Astrocyte of the hippocampus (primary cell): ENCODE measurements around the gene DUS4L.

ENCODE experiments used
- DNase-seq: peaks from one replicate; pipeline ENCODE4 v3.0.0; 2011; ENCODE audit warnings: low read depth, low spot score

The DUS4L gene

DNA sequence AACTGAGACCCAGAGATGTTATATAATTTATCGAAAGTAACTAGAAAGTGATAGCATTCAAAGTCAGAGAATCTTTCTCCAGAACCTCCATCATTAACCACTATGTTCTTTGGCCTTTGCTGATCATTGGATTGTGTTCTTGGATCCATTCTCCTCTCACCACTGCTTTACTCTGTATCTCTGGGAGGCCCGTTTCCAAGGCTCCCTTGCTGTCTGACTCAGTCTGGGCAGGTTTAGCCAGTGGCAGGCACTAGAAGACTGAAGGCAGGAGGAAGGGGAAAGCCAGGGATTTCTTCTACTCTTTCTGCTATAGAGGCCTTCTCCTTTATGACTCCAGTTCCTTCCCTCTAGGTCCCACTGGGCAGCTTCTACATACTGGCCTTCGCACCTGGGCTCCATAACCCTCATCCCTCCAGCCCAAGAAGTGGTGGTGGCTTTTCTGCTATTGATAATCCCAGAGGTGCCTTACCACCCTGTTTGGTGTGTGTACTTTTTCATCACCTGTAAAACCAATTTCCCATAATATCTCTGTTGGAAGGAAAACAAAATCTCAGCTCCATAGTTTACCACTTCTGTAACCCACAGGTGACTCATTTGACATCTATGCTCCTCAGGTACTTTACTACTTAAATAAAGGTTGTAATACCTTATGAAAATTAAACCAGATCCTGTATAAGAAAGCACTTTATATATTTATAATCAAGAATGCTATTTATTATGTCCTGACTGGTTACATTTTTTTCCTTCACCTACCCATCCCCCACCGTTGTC lies 52.3 kb downstream of the DUS4L start:
- DNase-seq: no peak

GRCh38 chr7:107622429-107622828 lies 58.7 kb downstream of the DUS4L start:
- DNase-seq: no peak

DNA sequence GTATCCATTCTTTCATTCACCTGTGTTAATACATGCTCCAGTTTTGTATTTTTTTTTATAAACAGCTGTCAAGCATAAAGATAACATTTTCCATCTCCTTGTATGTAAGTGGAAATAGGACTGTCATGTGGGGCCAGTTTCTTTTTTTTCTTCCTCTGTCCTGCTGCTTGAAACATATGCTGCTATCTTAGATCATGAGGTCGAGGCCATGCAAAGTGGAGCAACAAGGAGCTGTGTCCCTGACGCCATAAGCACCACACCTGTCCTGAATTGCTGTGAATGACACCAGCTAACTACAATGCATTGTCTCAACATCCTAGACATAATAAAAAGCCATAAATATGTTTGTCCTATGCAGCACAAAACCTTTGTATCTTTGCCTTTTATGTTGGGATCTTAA lies 59.1 kb downstream of the DUS4L start:
- DNase-seq: no peak

GRCh38 chr7:107627002-107627401 lies 63.2 kb downstream of the DUS4L start:
- DNase-seq: no peak
